Type B pancreatic cell (in vitro differentiated cells): Measurements from ENCODE around the gene SEM1. TPM values are rescaled to one million over a fixed set of nuclear protein-coding genes. Genes with fewer than 3 reads are reported as not detected.

Source experiments
- DNase-seq: peaks from one replicate; pipeline ENCODE4 v3.0.0; 2021; ENCODE audit warnings: mixed read lengths; ENCODE audit not compliant: unreplicated experiment; ENCODE audit errors: extremely low spot score
- H3K27ac Mint-ChIP-seq: 2 replicates; pipeline ENCODE4 v1.8.0; 2021; ENCODE audit warnings: mild to moderate bottlenecking, mixed read lengths
- H3K27me3 Mint-ChIP-seq: 2 replicates; pipeline ENCODE4 v1.8.0; 2021; ENCODE audit warnings: mixed read lengths
- H3K36me3 Mint-ChIP-seq: 2 replicates; pipeline ENCODE4 v1.8.0; 2021; ENCODE audit warnings: mixed read lengths
- H3K4me1 Mint-ChIP-seq: one replicate; pipeline ENCODE4 v1.8.0; 2021; ENCODE audit warnings: mixed read lengths; ENCODE audit not compliant: unreplicated experiment
- H3K4me3 Mint-ChIP-seq: 2 replicates; pipeline ENCODE4 v1.8.0; 2021; ENCODE audit warnings: mild to moderate bottlenecking, mixed read lengths
- H3K9me3 Mint-ChIP-seq: 2 replicates; pipeline ENCODE4 v1.8.0; 2021; ENCODE audit warnings: mixed read lengths
- total RNA-seq: library from RNA; stranded (reverse); gene quantifications from 2 replicates; pipeline ENCODE4 v1.2.1, GENCODE V29; 2021; ENCODE audit warnings: low replicate concordance
- TF ChIP-seq, protein P1 (sequence below): fragments of 200-600 bp; sonication (generic); conservative IDR thresholded peaks from 2 replicates; pipeline ENCODE4 v1.5.0; 2021; ENCODE audit warnings: antibody characterized with exemption, mild to moderate bottlenecking

The SEM1 gene
- total RNA-seq, 1 donor from 2014 or later: 62.5 TPM

DNA sequence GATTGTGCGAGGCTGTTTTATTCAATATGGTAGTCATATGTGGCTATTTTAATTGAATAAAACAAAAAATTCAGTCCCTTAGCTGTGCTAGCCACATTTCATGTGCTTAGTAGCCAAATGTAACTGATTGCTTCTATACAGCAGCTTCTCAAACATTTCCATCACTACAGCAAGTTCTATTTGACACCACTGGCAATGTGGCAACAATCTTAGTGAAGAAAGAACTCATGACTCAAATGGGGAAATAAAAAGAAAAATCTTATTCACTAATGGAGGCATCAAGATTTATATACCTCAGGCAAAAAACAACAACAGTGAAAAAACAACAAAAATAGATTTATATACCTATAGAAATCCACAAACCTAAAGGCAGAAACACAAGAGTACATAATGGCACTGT is 17.9 kb downstream of the SEM1 start:
- H3K9me3 Mint-ChIP-seq: no peaks in the 10 kb centered on the region
- TF ChIP-seq, protein P1, sequence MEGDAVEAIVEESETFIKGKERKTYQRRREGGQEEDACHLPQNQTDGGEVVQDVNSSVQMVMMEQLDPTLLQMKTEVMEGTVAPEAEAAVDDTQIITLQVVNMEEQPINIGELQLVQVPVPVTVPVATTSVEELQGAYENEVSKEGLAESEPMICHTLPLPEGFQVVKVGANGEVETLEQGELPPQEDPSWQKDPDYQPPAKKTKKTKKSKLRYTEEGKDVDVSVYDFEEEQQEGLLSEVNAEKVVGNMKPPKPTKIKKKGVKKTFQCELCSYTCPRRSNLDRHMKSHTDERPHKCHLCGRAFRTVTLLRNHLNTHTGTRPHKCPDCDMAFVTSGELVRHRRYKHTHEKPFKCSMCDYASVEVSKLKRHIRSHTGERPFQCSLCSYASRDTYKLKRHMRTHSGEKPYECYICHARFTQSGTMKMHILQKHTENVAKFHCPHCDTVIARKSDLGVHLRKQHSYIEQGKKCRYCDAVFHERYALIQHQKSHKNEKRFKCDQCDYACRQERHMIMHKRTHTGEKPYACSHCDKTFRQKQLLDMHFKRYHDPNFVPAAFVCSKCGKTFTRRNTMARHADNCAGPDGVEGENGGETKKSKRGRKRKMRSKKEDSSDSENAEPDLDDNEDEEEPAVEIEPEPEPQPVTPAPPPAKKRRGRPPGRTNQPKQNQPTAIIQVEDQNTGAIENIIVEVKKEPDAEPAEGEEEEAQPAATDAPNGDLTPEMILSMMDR: no peak

DNA sequence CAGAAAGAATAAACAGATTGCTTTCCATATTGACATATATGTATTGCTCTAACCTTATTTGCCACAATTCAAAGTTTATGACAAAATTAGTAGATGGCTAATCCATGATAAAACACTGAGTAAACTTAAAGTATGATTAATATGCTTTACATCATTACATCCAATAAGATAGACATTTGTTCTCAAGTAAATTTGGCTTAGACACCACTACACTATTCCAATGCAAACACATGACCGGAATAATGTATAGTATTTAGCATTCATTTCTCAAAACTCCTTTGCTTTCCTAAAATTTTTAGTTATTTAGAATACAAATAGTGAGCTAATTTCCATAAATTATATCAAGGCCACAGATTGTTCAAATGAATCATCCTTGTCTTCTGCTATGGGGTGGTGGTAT is 20.2 kb downstream of the SEM1 start:
- no peak for DNase-seq
- Mint-ChIP-seq H3K4me3 (no peak overlapping the region), H3K4me1 (no peaks in the 10 kb centered on the region), H3K27me3 (no peaks in the 10 kb centered on the region), H3K9me3 (no peaks in the 10 kb centered on the region), H3K36me3 (peaks cover 34% of the 10 kb centered on the region), H3K27ac (no peak overlapping the region)
- TF ChIP-seq, protein P1: no peak

More for the DNA sequence above, 17.9 kb downstream of the SEM1 start:
- H3K4me3 Mint-ChIP-seq: no peak overlapping the region
- DNase-seq: no peak
- H3K27ac Mint-ChIP-seq: no peak overlapping the region
- H3K27me3 Mint-ChIP-seq: no peaks in the 10 kb centered on the region
- H3K36me3 Mint-ChIP-seq: peaks cover 24% of the 10 kb centered on the region
- H3K4me1 Mint-ChIP-seq: no peaks in the 10 kb centered on the region

DNA sequence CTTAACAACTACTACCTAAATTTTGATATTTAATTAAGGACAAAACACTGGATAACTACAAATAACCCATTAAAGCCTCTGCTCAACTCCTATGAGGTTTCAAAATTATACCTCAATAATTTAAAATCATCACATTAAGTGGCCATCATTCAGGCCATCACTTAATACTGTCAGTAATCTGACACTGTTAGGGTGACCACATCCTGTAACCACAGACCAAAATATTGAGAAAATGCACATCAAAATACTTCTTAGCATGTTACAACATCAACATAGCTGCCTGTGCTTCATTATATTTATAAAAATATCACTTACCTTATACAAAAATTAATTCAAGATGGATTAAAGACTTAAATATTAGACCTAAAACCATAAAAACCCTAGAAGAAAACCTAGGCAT is 23.3 kb downstream of the SEM1 start:
- Mint-ChIP-seq H3K36me3 (peaks cover 51% of the 10 kb centered on the region), H3K27me3 (no peaks in the 10 kb centered on the region), H3K27ac (no peak overlapping the region)

DNA sequence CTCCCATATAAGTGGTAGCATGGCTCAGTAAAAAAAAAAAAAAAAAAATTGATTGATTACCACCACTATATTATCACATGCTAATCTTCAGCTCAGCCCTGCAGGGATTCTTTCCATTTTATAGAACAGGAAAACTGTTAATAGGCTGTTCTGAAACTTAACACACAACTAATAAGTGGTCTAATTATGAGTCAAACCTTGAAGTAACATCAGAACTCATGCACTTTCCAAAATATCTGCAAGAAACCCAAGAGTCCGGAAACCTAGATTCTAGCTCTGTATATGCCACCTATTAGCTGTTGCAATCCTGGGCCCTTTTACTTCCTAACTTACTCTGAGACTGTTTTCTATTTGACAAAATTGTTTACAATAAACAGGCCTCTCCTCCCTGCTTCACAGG is 23.9 kb downstream of the SEM1 start:
- no peak overlapping the region for H3K27ac Mint-ChIP-seq

More for the DNA sequence above, 23.3 kb downstream of the SEM1 start:
- peaks cover 11% of the 10 kb centered on the region for H3K9me3 Mint-ChIP-seq
- DNase-seq: no peak
- TF ChIP-seq, protein P1: no peak
- no peaks in the 10 kb centered on the region for H3K4me1 Mint-ChIP-seq
- H3K4me3 Mint-ChIP-seq: no peak overlapping the region

DNA sequence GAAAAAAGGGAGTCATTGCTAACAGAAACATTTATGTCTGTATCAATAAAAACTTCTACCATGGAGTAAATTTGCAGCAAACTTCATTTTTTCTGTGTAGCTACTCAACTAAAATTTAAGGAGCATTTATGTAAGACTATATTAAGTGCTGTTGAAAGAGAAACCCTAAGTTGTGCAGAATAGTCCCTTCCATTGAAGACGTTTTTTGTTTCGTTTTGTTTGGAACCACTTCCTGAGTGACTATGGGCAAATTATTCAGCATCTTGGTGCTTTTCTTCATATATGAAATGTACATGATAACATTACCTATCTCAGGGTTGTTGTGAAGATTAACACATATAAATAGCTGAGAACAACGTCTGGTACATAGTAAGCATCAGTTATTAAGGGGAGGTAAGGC is 24.3 kb downstream of the SEM1 start:
- H3K27ac Mint-ChIP-seq: no peak overlapping the region
- peaks cover 56% of the 10 kb centered on the region for H3K36me3 Mint-ChIP-seq
- TF ChIP-seq, protein P1: no peak
- peaks cover 11% of the 10 kb centered on the region for H3K9me3 Mint-ChIP-seq
- no peaks in the 10 kb centered on the region for H3K27me3 Mint-ChIP-seq
- no peaks in the 10 kb centered on the region for H3K4me1 Mint-ChIP-seq
- no peak for DNase-seq
- H3K4me3 Mint-ChIP-seq: no peak overlapping the region

More for the DNA sequence above, 23.9 kb downstream of the SEM1 start:
- peaks cover 56% of the 10 kb centered on the region for H3K36me3 Mint-ChIP-seq
- DNase-seq: no peak
- TF ChIP-seq, protein P1: no peak
- no peak overlapping the region for H3K4me3 Mint-ChIP-seq
- H3K9me3 Mint-ChIP-seq: peaks cover 11% of the 10 kb centered on the region
- H3K27me3 Mint-ChIP-seq: no peaks in the 10 kb centered on the region
- no peaks in the 10 kb centered on the region for H3K4me1 Mint-ChIP-seq

DNA sequence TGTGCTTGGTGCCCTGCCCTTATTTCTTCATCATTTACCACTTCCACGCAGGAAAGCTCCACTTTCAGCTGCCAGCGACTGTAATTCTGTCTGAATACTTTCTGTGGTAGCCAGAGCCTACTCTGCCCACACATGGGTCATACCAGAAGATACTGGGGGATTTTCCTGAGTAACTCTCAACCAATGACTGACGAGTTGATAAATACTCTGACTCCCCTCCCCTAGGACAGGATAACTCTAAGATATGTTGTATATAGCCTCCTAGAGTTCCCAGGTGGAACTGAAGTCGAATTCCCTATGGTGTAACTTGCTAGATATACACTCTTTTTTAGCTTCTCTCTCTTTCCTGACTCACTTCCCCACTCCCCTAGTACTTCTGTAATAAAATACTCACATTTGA is 29.8 kb downstream of the SEM1 start:
- no peaks in the 10 kb centered on the region for H3K27me3 Mint-ChIP-seq
- TF ChIP-seq, protein P1: peak; percentile 31
- peaks cover 11% of the 10 kb centered on the region for H3K9me3 Mint-ChIP-seq
- peaks cover 9% of the 10 kb centered on the region for H3K4me1 Mint-ChIP-seq
- H3K4me3 Mint-ChIP-seq: no peak overlapping the region
- H3K27ac Mint-ChIP-seq: no peak overlapping the region
- DNase-seq: no peak
- H3K36me3 Mint-ChIP-seq: peaks cover 38% of the 10 kb centered on the region
